NCI-H1436 (cell line): ENCODE data around the gene MCF2L2.
"Not testable (repeated sequence)": the region's sequence is repeated elsewhere in the genome, so short reads cannot be mapped to it uniquely, and the experiment has no call there.

Source experiments
- DNase-seq: peaks from one replicate; lab custom pipeline; 2025; lab: John Stamatoyannopoulos, UW

Gene MCF2L2

GRCh38 chr3:183444748-183445147, 16.3 kb upstream of the MCF2L2 start:
- DNase-seq, result no peak

- no peak for DNase-seq
Measured at GRCh38 chr3:183443395-183444385, 15.3 kb upstream of the MCF2L2 start.

GRCh38 chr3:183442994-183443393, 14.6 kb upstream of the MCF2L2 start:
- DNase-seq, result no peak

- DNase-seq, result not testable (repeated sequence)
Measured at GRCh38 chr3:183440521-183440920, 12.1 kb upstream of the MCF2L2 start.

GRCh38 chr3:183439515-183439914, 11.1 kb upstream of the MCF2L2 start:
- DNase-seq, result no peak

- no peak for DNase-seq
Measured at GRCh38 chr3:183438735-183439134, 10.3 kb upstream of the MCF2L2 start.

- no peak for DNase-seq
Measured at GRCh38 chr3:183437666-183438564, 9.5 kb upstream of the MCF2L2 start.

- no peak for DNase-seq
Measured at GRCh38 chr3:183437061-183437460, 8.6 kb upstream of the MCF2L2 start.

GRCh38 chr3:183435661-183436060, 7.2 kb upstream of the MCF2L2 start:
- DNase-seq, result no peak

- no peak for DNase-seq
Measured at GRCh38 chr3:183434992-183435391, 6.6 kb upstream of the MCF2L2 start.

- no peak for DNase-seq
Measured at GRCh38 chr3:183434503-183434902, 6.1 kb upstream of the MCF2L2 start.

- DNase-seq, result no peak
Measured at GRCh38 chr3:183430325-183430957, 2.0 kb upstream of the MCF2L2 start.

GRCh38 chr3:183427876-183428446, 458 bp downstream of the MCF2L2 start:
- DNase-seq, result peak; percentile 51

- DNase-seq, result peak; percentile 14
Measured at GRCh38 chr3:183427196-183427875, 1.1 kb downstream of the MCF2L2 start.

GRCh38 chr3:183418807-183419206, 9.6 kb downstream of the MCF2L2 start:
- DNase-seq, result not testable (repeated sequence)

- no peak for DNase-seq
Measured at GRCh38 chr3:183411216-183411922, 17.1 kb downstream of the MCF2L2 start.

GRCh38 chr3:183410759-183411158, 17.7 kb downstream of the MCF2L2 start:
- no peak for DNase-seq

- DNase-seq, result no peak
Measured at GRCh38 chr3:183410280-183410679, 18.1 kb downstream of the MCF2L2 start.

GRCh38 chr3:183409219-183409618, 19.2 kb downstream of the MCF2L2 start:
- no peak for DNase-seq

- no peak for DNase-seq
Measured at GRCh38 chr3:183401678-183402077, 26.7 kb downstream of the MCF2L2 start.

GRCh38 chr3:183400352-183400751, 28.1 kb downstream of the MCF2L2 start:
- no peak for DNase-seq
